Panc1 (cell line): ENCODE data around the gene ASF1A. TPM values are rescaled to one million over a fixed set of nuclear protein-coding genes. Genes with fewer than 3 reads are reported as not detected.

Experiments
- ATAC-seq: fragments of 200-7000 bp; cut with Tn5 transposase; 2 replicates; pipeline ENCODE4 v1.9.1; 2020; ENCODE audit warnings: mild to moderate bottlenecking, moderate library complexity
- BruUV-seq: library from RNA; stranded (reverse); fragments of 400-500 nt; replicated peaks from 2 replicates; lab custom pipeline; 2021; lab: Mats Ljungman, UMichigan
- CTCF ChIA-PET: fragments of 300-600 bp; sonication (Branson Sonifier 250); formaldehyde crosslinking; loops from one replicate; lab custom pipeline; 2022; ENCODE audit warnings: antibody characterized with exemption; lab: Charles Lee
- POLR2A ChIA-PET: fragments of 300-600 bp; sonication (Branson Sonifier 250); formaldehyde crosslinking; loops from one replicate; lab custom pipeline; 2022; ENCODE audit warnings: antibody characterized with exemption; lab: Charles Lee
- DNase-seq: peaks from one replicate; pipeline ENCODE4 v3.0.0-alpha.2; 2010; ENCODE audit warnings: low read depth, low spot score
- H3K27ac ChIP-seq: 2 replicates; pipeline ENCODE4 v1.5.1; 2011; ENCODE audit warnings: mild to moderate bottlenecking, low read length, inconsistent platforms
- H3K27me3 ChIP-seq: fragments of 200-500 bp; sonication (Bioruptor generic); 2 replicates; pipeline ENCODE4 v1.6.0; 2014; ENCODE audit warnings: low read length, inconsistent platforms; ENCODE audit not compliant: control insufficient read depth, insufficient read depth
- H3K36me3 ChIP-seq: fragments of 200-500 bp; sonication (Bioruptor generic); 2 replicates; pipeline ENCODE4 v1.5.1; 2014; ENCODE audit warnings: inconsistent platforms, mild to moderate bottlenecking, low read length, moderate library complexity; ENCODE audit not compliant: control insufficient read depth, insufficient read depth
- H3K4me1 ChIP-seq: 2 replicates; pipeline ENCODE4 v1.5.1; 2011; ENCODE audit warnings: inconsistent platforms, mild to moderate bottlenecking, low read length, moderate library complexity; ENCODE audit not compliant: control insufficient read depth, insufficient read depth
- H3K4me3 ChIP-seq, 2 experiments: 2 replicates each; pipeline ENCODE4 v1.5.1; 2011 to 2012; ENCODE audit warnings: low read depth in 2 of 2, low read length in 2 of 2, mild to moderate bottlenecking in 2 of 2, inconsistent platforms in 1 of 2, moderate library complexity in 1 of 2
- H3K9me3 ChIP-seq: fragments of 200-500 bp; sonication (Bioruptor generic); 2 replicates; pipeline ENCODE4 v1.5.1; 2014; ENCODE audit warnings: low read depth, mild to moderate bottlenecking, inconsistent platforms, low read length, moderate library complexity; ENCODE audit not compliant: control insufficient read depth, insufficient read depth
- POLR2AphosphoS5 ChIP-seq: IDR thresholded peaks from 2 replicates; pipeline ENCODE4 v1.6.1; 2012; ENCODE audit warnings: mild to moderate bottlenecking, low read depth, low read length, moderate library complexity
- SIN3A ChIP-seq: IDR thresholded peaks from 2 replicates; pipeline ENCODE4 v1.6.1; 2012; ENCODE audit warnings: low read depth, mild to moderate bottlenecking, low read length, moderate library complexity, borderline replicate concordance; ENCODE audit not compliant: insufficient read depth
- TCF7L2 ChIP-seq: IDR thresholded peaks from 2 replicates; pipeline ENCODE4 v1.6.1; 2011; ENCODE audit warnings: mild to moderate bottlenecking, low read depth, low read length, inconsistent platforms
- in situ Hi-C: cut with HindIII; loops from 2 replicates; pipeline ENCODE4 v1.10.0; 2016; ENCODE audit warnings: low sequenced_read_pairs, low pct_unique_long_range_greater_than_20kb
- intact Hi-C: fragments of 100-400 bp; cut with micrococcal nuclease; formaldehyde crosslinking; loops from one replicate; pipeline ENCODE4 v1.10.0; 2022; ENCODE audit not compliant: unreplicated experiment
- total RNA-seq: library from RNA; stranded (reverse); gene quantifications from one replicate; pipeline ENCODE4 v1.2.1, GENCODE V29; 2021; ENCODE audit not compliant: unreplicated experiment
- TF ChIP-seq, protein P1 (sequence below), 2 experiments: IDR thresholded peaks; 2 replicates each; pipeline ENCODE4 v1.6.1; 2011 to 2012; ENCODE audit warnings: low read depth in 2 of 2, control low read depth in 1 of 2, low read length in 1 of 2, mild to moderate bottlenecking in 1 of 2, moderate library complexity in 1 of 2; ENCODE audit not compliant: insufficient read depth in 1 of 2
- TF ChIP-seq, protein P2 (sequence below): fragments of 450-650 bp; IDR thresholded peaks from 2 replicates; pipeline ENCODE4 v1.5.1; 2017; ENCODE audit warnings: mild to moderate bottlenecking

The ASF1A gene
- total RNA-seq, 1 experiment from 2014 or later = 28.5 TPM

DNA sequence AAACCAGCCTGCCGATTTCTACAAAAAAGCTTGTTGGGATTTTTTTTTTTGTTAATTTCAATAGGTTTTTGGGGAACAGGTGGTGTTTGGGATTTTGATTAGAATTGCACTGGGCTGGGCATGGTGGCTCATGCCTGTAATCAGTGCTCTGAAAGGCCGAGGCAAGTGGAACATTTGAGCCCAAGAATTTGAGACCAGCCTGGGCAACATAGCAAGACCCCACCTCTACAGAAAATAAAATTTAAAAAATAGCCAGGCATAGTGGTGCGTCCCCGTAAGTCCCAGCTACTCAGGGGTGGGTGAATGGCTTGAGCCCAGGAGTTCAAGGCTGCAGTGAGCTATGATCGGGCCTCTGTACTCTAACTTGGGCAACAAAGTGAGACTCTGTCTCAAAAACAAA is 40.5 kb upstream of the ASF1A start:
- no peak for ATAC-seq
- Histone ChIP-seq H3K4me3 (no peak overlapping the region), H3K27me3 (no peaks in the 10 kb centered on the region), H3K9me3 (no peaks in the 10 kb centered on the region), H3K27ac (no peak overlapping the region), H3K36me3 (no peaks in the 10 kb centered on the region), H3K4me1 (no peaks in the 10 kb centered on the region)
- in situ Hi-C loops = no loop called here
- CTCF ChIA-PET = no interaction called here
- TF ChIP-seq, protein P1, sequence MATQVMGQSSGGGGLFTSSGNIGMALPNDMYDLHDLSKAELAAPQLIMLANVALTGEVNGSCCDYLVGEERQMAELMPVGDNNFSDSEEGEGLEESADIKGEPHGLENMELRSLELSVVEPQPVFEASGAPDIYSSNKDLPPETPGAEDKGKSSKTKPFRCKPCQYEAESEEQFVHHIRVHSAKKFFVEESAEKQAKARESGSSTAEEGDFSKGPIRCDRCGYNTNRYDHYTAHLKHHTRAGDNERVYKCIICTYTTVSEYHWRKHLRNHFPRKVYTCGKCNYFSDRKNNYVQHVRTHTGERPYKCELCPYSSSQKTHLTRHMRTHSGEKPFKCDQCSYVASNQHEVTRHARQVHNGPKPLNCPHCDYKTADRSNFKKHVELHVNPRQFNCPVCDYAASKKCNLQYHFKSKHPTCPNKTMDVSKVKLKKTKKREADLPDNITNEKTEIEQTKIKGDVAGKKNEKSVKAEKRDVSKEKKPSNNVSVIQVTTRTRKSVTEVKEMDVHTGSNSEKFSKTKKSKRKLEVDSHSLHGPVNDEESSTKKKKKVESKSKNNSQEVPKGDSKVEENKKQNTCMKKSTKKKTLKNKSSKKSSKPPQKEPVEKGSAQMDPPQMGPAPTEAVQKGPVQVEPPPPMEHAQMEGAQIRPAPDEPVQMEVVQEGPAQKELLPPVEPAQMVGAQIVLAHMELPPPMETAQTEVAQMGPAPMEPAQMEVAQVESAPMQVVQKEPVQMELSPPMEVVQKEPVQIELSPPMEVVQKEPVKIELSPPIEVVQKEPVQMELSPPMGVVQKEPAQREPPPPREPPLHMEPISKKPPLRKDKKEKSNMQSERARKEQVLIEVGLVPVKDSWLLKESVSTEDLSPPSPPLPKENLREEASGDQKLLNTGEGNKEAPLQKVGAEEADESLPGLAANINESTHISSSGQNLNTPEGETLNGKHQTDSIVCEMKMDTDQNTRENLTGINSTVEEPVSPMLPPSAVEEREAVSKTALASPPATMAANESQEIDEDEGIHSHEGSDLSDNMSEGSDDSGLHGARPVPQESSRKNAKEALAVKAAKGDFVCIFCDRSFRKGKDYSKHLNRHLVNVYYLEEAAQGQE (IDR thresholded peaks at IDR 0.05; ENCODE audit: insufficient read depth in 1 of 2, low read depth in 2 of 2, low read length in 1 of 2) = no peak
- TF ChIP-seq TCF7L2 (no peak), SIN3A (no peak), POLR2AphosphoS5 (no peak)
- TF ChIP-seq, protein P2, sequence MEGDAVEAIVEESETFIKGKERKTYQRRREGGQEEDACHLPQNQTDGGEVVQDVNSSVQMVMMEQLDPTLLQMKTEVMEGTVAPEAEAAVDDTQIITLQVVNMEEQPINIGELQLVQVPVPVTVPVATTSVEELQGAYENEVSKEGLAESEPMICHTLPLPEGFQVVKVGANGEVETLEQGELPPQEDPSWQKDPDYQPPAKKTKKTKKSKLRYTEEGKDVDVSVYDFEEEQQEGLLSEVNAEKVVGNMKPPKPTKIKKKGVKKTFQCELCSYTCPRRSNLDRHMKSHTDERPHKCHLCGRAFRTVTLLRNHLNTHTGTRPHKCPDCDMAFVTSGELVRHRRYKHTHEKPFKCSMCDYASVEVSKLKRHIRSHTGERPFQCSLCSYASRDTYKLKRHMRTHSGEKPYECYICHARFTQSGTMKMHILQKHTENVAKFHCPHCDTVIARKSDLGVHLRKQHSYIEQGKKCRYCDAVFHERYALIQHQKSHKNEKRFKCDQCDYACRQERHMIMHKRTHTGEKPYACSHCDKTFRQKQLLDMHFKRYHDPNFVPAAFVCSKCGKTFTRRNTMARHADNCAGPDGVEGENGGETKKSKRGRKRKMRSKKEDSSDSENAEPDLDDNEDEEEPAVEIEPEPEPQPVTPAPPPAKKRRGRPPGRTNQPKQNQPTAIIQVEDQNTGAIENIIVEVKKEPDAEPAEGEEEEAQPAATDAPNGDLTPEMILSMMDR = no peak
- POLR2A ChIA-PET = interaction anchor here (0.7 kb wide), 1 partner anchor 495 kb away, joined by 4 read pairs; no protein-coding TSS in a partner anchor
- no TSS peak for BruUV-seq
- DNase-seq = no peak
- intact Hi-C loops = no loop called here

DNA sequence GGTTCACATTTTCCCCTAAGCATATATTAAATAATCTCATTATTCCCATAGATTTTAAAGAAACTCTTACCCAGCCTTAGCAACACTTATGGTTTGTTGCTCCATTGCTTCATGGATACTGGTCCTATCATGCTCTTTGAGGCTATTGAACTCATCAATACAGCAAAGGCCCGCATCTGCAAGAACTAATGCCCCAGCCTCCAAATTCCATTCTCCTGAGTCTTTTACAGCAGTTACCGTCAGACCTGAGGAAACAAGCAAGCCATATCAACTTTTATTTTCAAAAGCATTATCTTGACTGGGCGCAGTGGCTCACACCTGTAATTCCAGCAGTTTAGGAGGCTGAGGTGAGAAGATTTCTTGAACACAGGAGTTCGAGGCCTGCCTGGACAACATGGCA is 37.7 kb upstream of the ASF1A start:
- Histone ChIP-seq H3K4me3 (no peak overlapping the region), H3K9me3 (no peaks in the 10 kb centered on the region), H3K4me1 (no peaks in the 10 kb centered on the region), H3K27me3 (no peaks in the 10 kb centered on the region), H3K36me3 (no peaks in the 10 kb centered on the region), H3K27ac (no peak overlapping the region)
- TF ChIP-seq, protein P1 (IDR thresholded peaks at IDR 0.05; ENCODE audit: insufficient read depth in 1 of 2, low read depth in 2 of 2, low read length in 1 of 2) = no peak
- TF ChIP-seq SIN3A (no peak), POLR2AphosphoS5 (no peak), TCF7L2 (no peak)
- TF ChIP-seq, protein P2 = no peak
- ATAC-seq = no peak
- in situ Hi-C loops = no loop called here
- no peak for DNase-seq
- ChIA-PET POLR2A (no interaction called here), CTCF (no interaction called here)
- intact Hi-C loops = no loop called here
- no TSS peak for BruUV-seq
